Measurements from ENCODE around the gene XRCC6. TPM values are rescaled to one million over a fixed set of nuclear protein-coding genes. Genes with fewer than 3 reads are reported as not detected.

XRCC6 gene
- total and polyA plus RNA-seq, 2 of the 13 experiments (the other 11 are each of a cell fraction or from before 2014, with no cell fraction given), result 124 to 625 TPM

- no peak for TF ChIP-seq ZBTB3 (CRISPR knock-in tag; IDR thresholded peaks at IDR 0.05; ENCODE audit: borderline replicate concordance, low read depth)
- peak; percentile 48; the same call in 1 of the 2 replicates for TF ChIP-seq TBX2 (CRISPR knock-in tag; IDR thresholded peaks at IDR 0.05; ENCODE audit: borderline replicate concordance)
- 0 out of 2 replicates have a peak, but pooled peaks have one; percentile 35 for TF ChIP-seq ZNF800 (CRISPR knock-in tag; IDR thresholded peaks at IDR 0.05)
- TF ChIP-seq CREM (IDR thresholded peaks at IDR 0.05), result no peak
- TF ChIP-seq CREM (CRISPR knock-in tag; IDR thresholded peaks at IDR 0.05), result no peak
- TF ChIP-seq ZSCAN25 (CRISPR knock-in tag; IDR thresholded peaks at IDR 0.05), result peak; percentile 4; the same call in 1 of the 2 replicates
- peak; percentile 82 for TF ChIP-seq ZNF501 (CRISPR knock-in tag; IDR thresholded peaks at IDR 0.05)
- 0 out of 2 replicates have a peak, but pooled peaks have one; percentile 17 for TF ChIP-seq FOXJ3 (CRISPR knock-in tag; IDR thresholded peaks at IDR 0.05; ENCODE audit: borderline replicate concordance)
- TF ChIP-seq ZNF7 (CRISPR knock-in tag; IDR thresholded peaks at IDR 0.05), result no peak
These were observed 76.2 kb downstream of the XRCC6 start (continued) for GRCh38 chr22:41697126-41697775.

- Histone ChIP-seq H4K20me1 (ENCODE audit: insufficient read depth, low read length) (no peaks in the 10 kb centered on the region), H3K27me3 (ENCODE audit: control insufficient read depth in 1 of 2, insufficient read depth in 2 of 2, low read length in 2 of 2) (no peaks in the 10 kb centered on the region), H3K36me3 (replicated peaks in 1 of 2; ENCODE audit: control insufficient read depth in 1 of 2, insufficient read depth in 2 of 2, low read length in 2 of 2) (no peaks in the 10 kb centered on the region), H3K9me3 (ENCODE audit: low read length) (no peaks in the 10 kb centered on the region), H3K79me2 (ENCODE audit: insufficient read depth, low read length) (no peaks in the 10 kb centered on the region), H2AFZ (ENCODE audit: low read length) (no peak within 1 kb of the TSS), H3K4me3 (replicated peaks in 1 of 3; ENCODE audit: insufficient read depth in 1 of 3, low read depth in 2 of 3, low read length in 3 of 3) (no peak within 1 kb of the TSS), H3K4me2 (ENCODE audit: low read depth, low read length) (no peak within 1 kb of the TSS), H3K9ac (ENCODE audit: insufficient read depth, low read depth, low read length) (no peak within 1 kb of the TSS), H3K4me1 (ENCODE audit: insufficient read depth, low read length) (peaks cover 16% of the 10 kb centered on the region), H3K27ac (ENCODE audit: extremely low read length, insufficient read depth, low read length) (no peak within 1 kb of the TSS)
- BruUV-seq (replicated peaks), result no TSS peak
- DNase-seq (ENCODE audit: low spot score), result no peak
- no peak for ATAC-seq
- 92% methylated on average over 66 of the region's 69 CpGs for WGBS (ENCODE audit: low lambda C conversion rate)
- no peak for FAIRE-seq
- ChIA-PET POLR2A (no interaction called here), CTCF (ENCODE audit: low intra/inter-chr PET ratio, low total read pairs) (no interaction called here)
- in situ Hi-C loops (cut with HindIII; ENCODE audit: extremely low pct_ligation_motif_present, low pct_unique_long_range_greater_than_20kb) (loop anchor here (5.0 kb wide), 1 partner anchor 243 kb away; no protein-coding TSS in a partner anchor), intact Hi-C loops (cut with micrococcal nuclease; ENCODE audit: unreplicated experiment) (loop anchor here (5.0 to 10.0 kb wide), 2 partner anchors 158 to 415 kb away; no protein-coding TSS in a partner anchor)
- TF ChIP-seq ZFP82 (CRISPR knock-in tag; IDR thresholded peaks at IDR 0.05; ENCODE audit: borderline replicate concordance) (no peak), MEF2D (CRISPR knock-in tag; IDR thresholded peaks at IDR 0.05) (no peak), ZNF614 (CRISPR knock-in tag; IDR thresholded peaks at IDR 0.05; ENCODE audit: borderline replicate concordance) (no peak), ZNF766 (CRISPR knock-in tag; IDR thresholded peaks at IDR 0.05; ENCODE audit: borderline replicate concordance) (no peak), ARID4A (CRISPR knock-in tag; IDR thresholded peaks at IDR 0.05; ENCODE audit: borderline replicate concordance) (no peak), MLX (CRISPR knock-in tag; IDR thresholded peaks at IDR 0.05) (no peak)
These were observed 78.4 kb downstream of the XRCC6 start, which contains the start of gene MEI1 for GRCh38 chr22:41699264-41700107. TSS of gene MEI1 (plus strand) at chr22:41699503. CDS start at chr22:41699539, 36 bp downstream.
